D721Med (cell line): ENCODE data around the gene KCNQ4.

Source experiments
- DNase-seq: peaks from one replicate; pipeline ENCODE4 v3.0.0; 2011; ENCODE audit warnings: low spot score; ENCODE audit not compliant: insufficient read length
- FAIRE-seq: peaks from 2 replicates; lab custom pipeline; 2011; peaks lifted over from hg19 to GRCh38; lab: Jason Lieb, UNC
- TF ChIP-seq, protein P1 (sequence below): IDR thresholded peaks from 2 replicates; pipeline ENCODE4 v1.5.1; 2012; ENCODE audit warnings: mild to moderate bottlenecking, control low read depth; ENCODE audit not compliant: insufficient read depth; ENCODE audit errors: missing control alignments

KCNQ4 gene

DNA sequence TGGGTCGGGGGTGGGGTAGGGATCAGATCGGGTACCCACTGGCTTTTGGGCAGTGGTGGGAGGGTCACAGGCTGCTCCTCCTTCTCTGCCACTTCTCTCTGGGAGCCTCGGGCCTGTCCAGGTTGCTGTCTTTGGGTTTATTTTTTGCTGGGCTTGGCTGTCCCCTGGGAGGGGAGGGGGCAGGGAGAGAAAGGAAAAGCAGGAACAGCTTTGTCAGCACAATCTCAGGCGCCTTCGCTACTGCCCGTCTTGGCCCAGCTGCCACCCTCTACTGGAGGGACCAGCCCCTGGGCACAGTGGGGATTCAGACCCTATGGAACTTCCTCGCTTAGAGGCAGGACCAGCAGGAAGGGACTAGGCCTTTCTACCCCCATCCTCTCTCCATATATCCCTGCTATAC, 8.4 kb downstream of the KCNQ4 start:
- no peak for DNase-seq
- no peak for FAIRE-seq
- TF ChIP-seq, protein P1, sequence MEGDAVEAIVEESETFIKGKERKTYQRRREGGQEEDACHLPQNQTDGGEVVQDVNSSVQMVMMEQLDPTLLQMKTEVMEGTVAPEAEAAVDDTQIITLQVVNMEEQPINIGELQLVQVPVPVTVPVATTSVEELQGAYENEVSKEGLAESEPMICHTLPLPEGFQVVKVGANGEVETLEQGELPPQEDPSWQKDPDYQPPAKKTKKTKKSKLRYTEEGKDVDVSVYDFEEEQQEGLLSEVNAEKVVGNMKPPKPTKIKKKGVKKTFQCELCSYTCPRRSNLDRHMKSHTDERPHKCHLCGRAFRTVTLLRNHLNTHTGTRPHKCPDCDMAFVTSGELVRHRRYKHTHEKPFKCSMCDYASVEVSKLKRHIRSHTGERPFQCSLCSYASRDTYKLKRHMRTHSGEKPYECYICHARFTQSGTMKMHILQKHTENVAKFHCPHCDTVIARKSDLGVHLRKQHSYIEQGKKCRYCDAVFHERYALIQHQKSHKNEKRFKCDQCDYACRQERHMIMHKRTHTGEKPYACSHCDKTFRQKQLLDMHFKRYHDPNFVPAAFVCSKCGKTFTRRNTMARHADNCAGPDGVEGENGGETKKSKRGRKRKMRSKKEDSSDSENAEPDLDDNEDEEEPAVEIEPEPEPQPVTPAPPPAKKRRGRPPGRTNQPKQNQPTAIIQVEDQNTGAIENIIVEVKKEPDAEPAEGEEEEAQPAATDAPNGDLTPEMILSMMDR = no peak

DNA sequence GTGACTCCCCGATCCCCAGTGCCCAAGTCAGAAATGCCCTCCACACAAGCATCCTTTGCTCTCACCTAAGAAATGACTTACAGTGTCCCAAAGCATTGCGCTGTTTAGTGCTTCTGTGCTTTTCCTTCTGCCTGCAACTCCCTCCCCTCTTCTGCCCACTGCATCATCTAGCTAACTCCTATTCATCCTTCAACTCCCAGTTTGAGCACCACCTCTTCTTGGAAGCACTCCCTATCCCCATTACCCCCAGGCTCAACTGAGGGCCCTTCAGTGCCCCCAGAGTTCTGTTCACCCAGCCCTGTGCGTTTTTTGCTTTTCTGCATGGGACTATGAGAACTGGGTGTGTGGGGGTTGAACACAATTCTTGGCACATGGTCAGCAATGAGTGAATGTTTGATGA, 10.0 kb downstream of the KCNQ4 start:
- FAIRE-seq (no peak), DNase-seq (no peak)
- TF ChIP-seq, protein P1 = no peak

DNA sequence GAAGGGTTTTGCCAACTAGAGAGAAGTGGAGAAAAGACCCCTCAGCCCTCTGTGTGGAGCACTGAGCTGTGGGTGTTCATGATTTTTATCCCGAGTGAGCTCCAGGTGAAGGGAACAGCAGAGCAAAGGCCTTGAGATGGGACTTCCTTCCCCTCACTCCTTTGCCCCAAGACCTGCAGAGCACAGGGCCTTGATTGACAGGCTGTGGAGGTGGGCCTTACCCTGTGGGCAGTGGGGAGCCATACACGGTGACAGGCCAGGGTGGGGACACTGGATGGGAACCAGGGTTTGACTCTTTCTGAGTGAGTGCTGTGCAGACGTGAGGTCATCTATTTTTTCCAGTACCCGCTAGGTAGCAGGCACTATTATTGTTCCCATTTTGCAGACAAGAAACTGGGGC, 10.5 kb downstream of the KCNQ4 start:
- TF ChIP-seq, protein P1 = no peak
- FAIRE-seq (no peak), DNase-seq (no peak)

DNA sequence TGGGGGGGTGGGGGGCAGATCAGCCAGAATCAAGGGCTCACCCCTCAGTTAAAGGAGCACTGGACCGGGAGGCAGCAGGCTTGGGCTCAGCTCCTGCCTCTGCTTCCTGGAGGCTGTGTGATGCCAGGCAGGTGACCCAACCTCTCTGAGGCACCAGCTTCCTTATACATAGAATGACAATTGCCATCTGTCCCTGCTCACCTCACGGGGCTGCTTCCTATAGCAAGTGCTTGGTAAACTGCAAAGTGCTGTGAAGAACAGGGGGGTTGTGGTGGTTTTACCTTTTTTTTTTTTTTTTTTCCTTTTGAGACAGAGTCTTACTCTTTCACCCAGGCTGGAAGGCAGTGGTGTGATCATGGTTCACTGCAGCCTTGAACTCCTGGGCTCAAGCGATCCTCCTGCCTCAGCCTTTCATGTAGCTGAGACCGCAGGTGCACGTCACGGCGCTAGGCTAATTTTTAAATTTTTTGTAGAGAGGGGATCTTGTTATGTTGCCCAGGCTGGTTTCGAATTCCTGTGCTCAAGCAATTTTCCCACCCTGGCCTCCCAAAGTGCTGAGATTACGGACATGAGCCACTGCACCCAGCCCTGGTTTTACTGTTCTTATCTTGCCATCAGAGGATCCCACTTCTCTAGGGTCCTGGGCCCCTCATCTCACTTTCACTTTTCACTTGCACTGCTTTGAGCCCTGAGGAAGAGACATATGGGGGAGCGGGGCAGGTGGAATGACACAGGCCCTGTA, 11.6 kb downstream of the KCNQ4 start:
- DNase-seq (no peak), FAIRE-seq (no peak)
- TF ChIP-seq, protein P1 = no peak

DNA sequence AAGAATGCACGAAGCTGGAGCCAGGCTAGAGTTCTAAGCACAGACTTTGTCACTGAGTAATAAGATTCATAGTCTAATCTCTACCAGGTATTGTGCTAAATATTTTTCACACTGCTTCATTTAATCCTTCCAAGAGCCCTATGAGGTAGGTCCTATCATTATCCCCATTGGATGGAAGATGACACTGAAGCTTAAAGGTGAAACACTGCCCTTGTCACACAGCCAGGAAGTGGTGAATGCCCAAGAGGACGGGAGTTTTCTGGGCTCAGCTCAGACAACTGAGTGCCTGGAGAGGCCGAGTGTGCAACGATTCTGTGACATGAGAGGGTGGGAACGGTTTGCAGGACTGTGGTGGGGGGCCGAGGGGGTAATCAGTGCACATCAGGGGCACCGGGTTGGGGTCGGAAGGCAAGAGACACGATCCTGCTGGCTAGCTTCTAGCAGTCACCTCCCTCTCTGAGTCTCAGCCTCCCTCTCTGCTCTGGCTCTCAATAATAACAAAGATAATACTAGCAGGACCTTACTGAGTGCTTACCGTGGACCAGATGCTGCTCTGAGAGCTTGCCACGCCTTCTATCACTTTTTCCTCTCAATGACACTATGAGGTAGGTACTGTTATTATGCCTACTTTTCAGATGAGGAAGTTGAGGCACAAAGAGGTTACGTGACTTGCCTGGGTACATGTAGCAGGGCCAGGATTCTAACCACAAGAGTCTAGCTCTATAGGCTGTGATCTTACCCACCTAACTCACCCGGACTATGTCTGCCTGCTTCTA, 12.4 kb downstream of the KCNQ4 start:
- DNase-seq (no peak), FAIRE-seq (no peak)

DNA sequence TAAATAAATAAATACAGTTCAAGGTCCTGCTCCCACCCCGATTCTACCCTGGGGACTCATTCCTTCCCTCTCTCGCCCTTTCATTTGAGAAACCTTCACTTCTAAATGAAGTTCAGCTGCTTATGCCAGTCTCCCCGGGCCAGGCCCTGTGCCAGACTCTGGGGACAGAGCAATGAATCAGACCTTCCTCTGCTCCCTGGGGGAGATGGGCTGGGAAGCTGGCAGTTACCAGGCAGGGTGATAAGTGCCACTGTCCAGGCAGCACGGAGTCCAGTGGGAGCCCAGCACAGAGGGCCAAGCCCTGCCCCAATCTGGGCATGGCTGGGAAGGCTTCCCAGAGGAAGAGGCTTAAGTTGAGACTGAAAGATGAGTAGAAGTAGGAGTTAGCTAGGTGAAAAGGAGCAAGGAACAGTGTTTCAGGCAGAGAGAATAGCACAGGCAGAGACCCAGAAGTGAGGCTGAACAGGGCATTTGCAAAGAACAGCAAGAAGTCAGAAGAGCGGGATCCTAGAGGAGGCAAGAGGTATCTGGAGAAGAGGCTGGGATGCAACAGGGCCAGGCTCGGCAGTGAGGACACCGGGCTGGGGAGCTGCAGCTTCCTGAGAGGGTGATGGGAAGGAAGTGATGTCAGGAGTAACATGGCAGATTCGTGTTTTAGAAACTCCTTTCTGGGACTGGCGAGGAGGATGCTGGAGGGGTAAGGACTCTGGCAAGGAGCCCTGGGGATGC, 13.5 kb downstream of the KCNQ4 start:
- TF ChIP-seq, protein P1 = no peak
- FAIRE-seq (no peak), DNase-seq (no peak)

More for the DNA sequence above, 12.4 kb downstream of the KCNQ4 start:
- TF ChIP-seq, protein P1 = no peak

DNA sequence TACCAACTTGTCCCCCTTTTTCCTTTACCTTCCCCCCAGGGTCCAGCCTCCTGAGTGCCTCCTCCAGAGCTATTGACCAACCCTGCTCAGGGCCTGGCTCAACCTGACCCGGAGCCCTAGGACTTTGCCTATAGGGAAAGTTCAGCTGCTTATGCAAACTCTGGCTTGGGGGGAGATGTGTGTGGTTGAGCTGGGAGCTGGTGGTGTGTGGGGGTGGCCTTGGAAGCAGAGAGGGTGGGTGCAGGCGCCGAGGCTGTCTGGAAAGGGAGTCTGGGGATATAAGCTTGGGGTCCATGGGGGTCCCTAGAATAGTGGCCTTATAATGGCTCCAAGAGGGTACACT, 14.1 kb downstream of the KCNQ4 start:
- TF ChIP-seq, protein P1 = no peak
- DNase-seq = no peak
- FAIRE-seq = no peak
